Liver (tissue), 2 donors: ENCODE results near the gene RTP5.

Experiments used
- REST ChIP-seq: IDR thresholded peaks from 2 replicates; pipeline ENCODE4 v1.6.1; 2016; ENCODE audit warnings: antibody characterized with exemption, mild to moderate bottlenecking
- TF ChIP-seq, protein P1 (sequence below): fragments of 150-350 bp; IDR thresholded peaks from 2 replicates; pipeline ENCODE4 v1.5.1; 2017; ENCODE audit warnings: improper control_type of control experiment, low read depth, low read length; ENCODE audit not compliant: missing input control
- donor health status: healthy.

DNA sequence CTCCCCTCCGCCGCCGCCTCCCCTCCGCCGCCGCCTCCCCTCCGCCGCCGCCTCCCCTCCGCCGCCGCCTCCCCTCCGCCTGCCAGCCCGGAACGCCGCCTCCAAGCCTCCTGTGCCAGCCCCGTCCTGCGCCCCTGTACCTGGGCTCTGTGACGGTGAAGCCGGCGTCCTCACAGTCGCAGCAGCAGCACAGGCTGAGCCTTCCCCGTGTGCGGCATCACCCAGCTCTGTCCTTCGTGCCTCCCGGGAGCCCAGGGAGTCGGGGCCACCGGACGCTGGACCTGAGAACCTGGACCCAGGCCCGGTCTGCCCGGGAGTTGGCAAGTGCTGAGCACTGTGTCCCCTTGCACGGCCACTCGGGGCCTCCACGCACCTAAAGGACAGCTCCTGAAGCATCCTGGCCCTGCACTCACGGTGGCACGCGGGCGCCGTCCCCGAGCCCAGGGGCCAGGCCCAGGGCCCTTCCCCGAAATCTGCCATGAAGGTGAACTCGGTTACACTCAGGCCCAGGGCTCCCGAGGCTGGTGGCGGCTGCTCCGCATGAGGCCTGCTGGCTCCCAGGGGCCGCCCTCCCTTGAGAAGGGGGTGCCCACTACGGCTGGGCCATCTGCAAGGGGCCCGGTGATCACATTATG, 32.9 kb downstream of the RTP5 start:
- no peak for TF ChIP-seq REST
- TF ChIP-seq, protein P1, sequence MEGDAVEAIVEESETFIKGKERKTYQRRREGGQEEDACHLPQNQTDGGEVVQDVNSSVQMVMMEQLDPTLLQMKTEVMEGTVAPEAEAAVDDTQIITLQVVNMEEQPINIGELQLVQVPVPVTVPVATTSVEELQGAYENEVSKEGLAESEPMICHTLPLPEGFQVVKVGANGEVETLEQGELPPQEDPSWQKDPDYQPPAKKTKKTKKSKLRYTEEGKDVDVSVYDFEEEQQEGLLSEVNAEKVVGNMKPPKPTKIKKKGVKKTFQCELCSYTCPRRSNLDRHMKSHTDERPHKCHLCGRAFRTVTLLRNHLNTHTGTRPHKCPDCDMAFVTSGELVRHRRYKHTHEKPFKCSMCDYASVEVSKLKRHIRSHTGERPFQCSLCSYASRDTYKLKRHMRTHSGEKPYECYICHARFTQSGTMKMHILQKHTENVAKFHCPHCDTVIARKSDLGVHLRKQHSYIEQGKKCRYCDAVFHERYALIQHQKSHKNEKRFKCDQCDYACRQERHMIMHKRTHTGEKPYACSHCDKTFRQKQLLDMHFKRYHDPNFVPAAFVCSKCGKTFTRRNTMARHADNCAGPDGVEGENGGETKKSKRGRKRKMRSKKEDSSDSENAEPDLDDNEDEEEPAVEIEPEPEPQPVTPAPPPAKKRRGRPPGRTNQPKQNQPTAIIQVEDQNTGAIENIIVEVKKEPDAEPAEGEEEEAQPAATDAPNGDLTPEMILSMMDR: no peak
